Mammary epithelial cell (primary cell): ENCODE data around the gene DCC.
A peak's percentile ranks its signal among the peaks of the same experiment; 100 is the strongest.

Source experiments
- CTCF ChIP-seq, 2 donors: IDR thresholded peaks in 1 of 2; conservative IDR thresholded peaks in 1 of 2; 2 replicates each; pipeline ENCODE4 v1.5.1; 2011 to 2012; ENCODE audit warnings: inconsistent platforms in 2 of 2, low read length in 2 of 2, mild to moderate bottlenecking in 2 of 2, control low read depth in 1 of 2, low read depth in 1 of 2; ENCODE audit not compliant: insufficient read depth in 1 of 2; ENCODE audit errors: extremely low read depth in 1 of 2
- EZH2 ChIP-seq: IDR thresholded peaks from 2 replicates; pipeline ENCODE4 v1.6.1; 2012; ENCODE audit warnings: low read length, inconsistent platforms, borderline replicate concordance

DNA sequence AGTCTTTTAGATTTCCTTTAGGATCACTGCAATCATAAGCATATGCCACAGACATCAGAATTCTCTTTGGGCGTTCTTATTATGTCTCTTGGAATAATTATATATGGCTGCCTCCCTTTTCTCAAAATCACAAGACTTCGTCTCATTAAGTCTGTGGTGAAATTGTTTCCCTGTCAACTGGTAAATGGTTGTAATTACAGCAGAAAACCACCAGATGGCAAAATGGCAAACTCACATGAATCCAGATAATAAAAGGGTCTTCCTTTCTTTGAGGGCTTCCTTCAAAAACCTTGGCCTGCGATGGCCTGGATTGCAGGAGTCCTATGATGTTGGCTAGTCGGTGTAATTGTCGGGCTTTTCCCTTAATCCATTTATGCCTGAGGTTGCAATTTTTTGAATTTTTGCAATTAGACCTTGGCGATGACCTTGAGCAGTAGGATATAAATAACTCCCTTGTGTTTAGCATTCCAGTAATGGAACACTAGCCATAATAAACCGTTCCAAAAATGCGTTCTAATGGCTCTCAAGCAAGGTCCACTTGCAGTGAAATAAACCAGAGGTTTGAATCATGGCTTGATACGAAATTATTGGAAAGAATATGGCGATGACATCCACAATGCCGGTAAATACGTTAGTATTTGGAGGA lies 1228.1 kb downstream of the DCC start:
- peak; percentile 45 to 69 for TF ChIP-seq CTCF (conservative IDR thresholded peaks at IDR 0.05 in 1 of 2, IDR thresholded peaks at IDR 0.05 in 1 of 2; ENCODE audit: extremely low read depth in 1 of 2, insufficient read depth in 1 of 2, low read depth in 1 of 2, low read length in 2 of 2)
- TF ChIP-seq EZH2 = no peak
